SK-N-SH (cell line): ENCODE data around the gene SNRNP200.

Experiments
- ELF1 ChIP-seq: IDR thresholded peaks from 2 replicates; pipeline ENCODE4 v1.4.0; 2012
- EZH2phosphoT487 ChIP-seq: fragments of 200-600 bp; sonication (generic); IDR thresholded peaks from 2 replicates; pipeline ENCODE4 v1.6.1; 2017; ENCODE audit warnings: low read depth, mixed run types, mild to moderate bottlenecking, antibody characterized with exemption, moderate library complexity, borderline replicate concordance
- FOSL2 ChIP-seq: IDR thresholded peaks from 2 replicates; pipeline ENCODE4 v1.4.0; 2012; ENCODE audit warnings: low read depth, mild to moderate bottlenecking, moderate library complexity, borderline replicate concordance
- JUND ChIP-seq: IDR thresholded peaks from 2 replicates; pipeline ENCODE4 v1.4.0; 2012
- MXI1 ChIP-seq: IDR thresholded peaks from 2 replicates; pipeline ENCODE4 v1.6.1; 2012; ENCODE audit warnings: mild to moderate bottlenecking, low read depth, low read length, improper control_type of control experiment
- NFIC ChIP-seq: IDR thresholded peaks from 2 replicates; pipeline ENCODE4 v1.4.0; 2012; ENCODE audit warnings: borderline replicate concordance
- POLR2AphosphoS5 ChIP-seq: IDR thresholded peaks from 2 replicates; pipeline ENCODE4 v1.6.1; 2012; ENCODE audit warnings: low read depth, low read length
- SIN3A ChIP-seq: IDR thresholded peaks from 2 replicates; pipeline ENCODE4 v1.6.1; 2012; ENCODE audit warnings: low read depth, mild to moderate bottlenecking, low read length, moderate library complexity, borderline replicate concordance
- TAF1 ChIP-seq: IDR thresholded peaks from 2 replicates; pipeline ENCODE4 v1.6.1; 2012; ENCODE audit warnings: low read depth, mild to moderate bottlenecking, low read length, moderate library complexity, borderline replicate concordance
- YY1 ChIP-seq: IDR thresholded peaks from 2 replicates; pipeline ENCODE4 v1.4.0; 2012; ENCODE audit warnings: low read depth, mild to moderate bottlenecking
- TF ChIP-seq, protein P1 (sequence below): fragments of 200-600 bp; sonication (generic); IDR thresholded peaks from 2 replicates; pipeline ENCODE4 v1.6.1; 2017; ENCODE audit warnings: antibody characterized with exemption, mild to moderate bottlenecking, moderate library complexity
- TF ChIP-seq, protein P2 (sequence below): fragments of 150-350 bp; IDR thresholded peaks from 2 replicates; pipeline ENCODE4 v1.6.1; 2017; ENCODE audit warnings: antibody characterized with exemption, low read length, low read depth, borderline replicate concordance

DNA sequence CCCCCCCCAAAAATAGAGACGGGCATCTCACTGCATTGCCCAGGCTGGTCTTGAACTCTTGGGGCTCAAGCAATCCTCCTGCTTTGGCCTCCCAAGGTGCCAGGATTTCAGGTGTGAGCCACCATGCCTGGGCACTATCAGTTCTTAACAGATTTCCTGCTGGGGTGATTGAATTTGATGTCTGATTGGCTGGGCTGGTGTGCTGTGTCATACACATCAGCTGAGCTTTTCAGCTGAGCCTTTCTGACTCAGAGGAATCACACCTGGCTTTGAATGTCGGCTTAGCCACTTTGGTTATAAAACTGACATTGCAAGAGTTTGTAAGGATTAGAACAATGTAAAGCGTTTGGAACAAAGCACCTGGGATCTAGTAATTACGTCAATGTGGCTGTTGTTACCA lies 49.1 kb upstream of the SNRNP200 start:
- TF ChIP-seq, protein P1, sequence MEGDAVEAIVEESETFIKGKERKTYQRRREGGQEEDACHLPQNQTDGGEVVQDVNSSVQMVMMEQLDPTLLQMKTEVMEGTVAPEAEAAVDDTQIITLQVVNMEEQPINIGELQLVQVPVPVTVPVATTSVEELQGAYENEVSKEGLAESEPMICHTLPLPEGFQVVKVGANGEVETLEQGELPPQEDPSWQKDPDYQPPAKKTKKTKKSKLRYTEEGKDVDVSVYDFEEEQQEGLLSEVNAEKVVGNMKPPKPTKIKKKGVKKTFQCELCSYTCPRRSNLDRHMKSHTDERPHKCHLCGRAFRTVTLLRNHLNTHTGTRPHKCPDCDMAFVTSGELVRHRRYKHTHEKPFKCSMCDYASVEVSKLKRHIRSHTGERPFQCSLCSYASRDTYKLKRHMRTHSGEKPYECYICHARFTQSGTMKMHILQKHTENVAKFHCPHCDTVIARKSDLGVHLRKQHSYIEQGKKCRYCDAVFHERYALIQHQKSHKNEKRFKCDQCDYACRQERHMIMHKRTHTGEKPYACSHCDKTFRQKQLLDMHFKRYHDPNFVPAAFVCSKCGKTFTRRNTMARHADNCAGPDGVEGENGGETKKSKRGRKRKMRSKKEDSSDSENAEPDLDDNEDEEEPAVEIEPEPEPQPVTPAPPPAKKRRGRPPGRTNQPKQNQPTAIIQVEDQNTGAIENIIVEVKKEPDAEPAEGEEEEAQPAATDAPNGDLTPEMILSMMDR: no peak
- TF ChIP-seq JUND (no peak), EZH2phosphoT487 (no peak), YY1 (no peak), MXI1 (no peak), FOSL2 (no peak), ELF1 (no peak), POLR2AphosphoS5 (no peak), SIN3A (no peak), TAF1 (no peak), NFIC (no peak)
- TF ChIP-seq, protein P2, sequence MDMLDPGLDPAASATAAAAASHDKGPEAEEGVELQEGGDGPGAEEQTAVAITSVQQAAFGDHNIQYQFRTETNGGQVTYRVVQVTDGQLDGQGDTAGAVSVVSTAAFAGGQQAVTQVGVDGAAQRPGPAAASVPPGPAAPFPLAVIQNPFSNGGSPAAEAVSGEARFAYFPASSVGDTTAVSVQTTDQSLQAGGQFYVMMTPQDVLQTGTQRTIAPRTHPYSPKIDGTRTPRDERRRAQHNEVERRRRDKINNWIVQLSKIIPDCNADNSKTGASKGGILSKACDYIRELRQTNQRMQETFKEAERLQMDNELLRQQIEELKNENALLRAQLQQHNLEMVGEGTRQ: no peak
